H9 (cell line): ENCODE measurements around the gene XPR1. TPM values are rescaled to one million over a fixed set of nuclear protein-coding genes. Genes with fewer than 3 reads are reported as not detected.

Experiments
- DNase-seq: peaks from one replicate; pipeline ENCODE4 v3.0.0-alpha.2; 2017
- H2AFZ ChIP-seq: one replicate; pipeline ENCODE4 v1.6.1; 2013; ENCODE audit warnings: mild to moderate bottlenecking, low read length, control low read depth, moderate library complexity
- H2AK5ac ChIP-seq: 2 replicates; pipeline ENCODE4 v1.6.1; 2013; ENCODE audit warnings: low read length, control low read depth, mixed read lengths; ENCODE audit not compliant: insufficient read length
- H2BK120ac ChIP-seq: one replicate; pipeline ENCODE4 v1.6.1; 2013; ENCODE audit warnings: low read depth, mild to moderate bottlenecking, low read length, control low read depth, inconsistent platforms; ENCODE audit not compliant: poor library complexity, severe bottlenecking
- H2BK12ac ChIP-seq: 2 replicates; pipeline ENCODE4 v1.6.1; 2013; ENCODE audit warnings: low read length, control low read depth, mixed read lengths, low read depth; ENCODE audit not compliant: insufficient read length
- H2BK15ac ChIP-seq: 2 replicates; pipeline ENCODE4 v1.6.1; 2013; ENCODE audit warnings: low read depth, low read length, control low read depth
- H2BK20ac ChIP-seq: one replicate; pipeline ENCODE4 v1.6.1; 2013; ENCODE audit warnings: low read depth, mild to moderate bottlenecking, low read length, control low read depth, inconsistent platforms; ENCODE audit not compliant: poor library complexity, severe bottlenecking
- H2BK5ac ChIP-seq: 2 replicates; pipeline ENCODE4 v1.6.1; 2013; ENCODE audit warnings: low read length, control low read depth, mixed read lengths; ENCODE audit not compliant: insufficient read length
- H3K14ac ChIP-seq: 2 replicates; pipeline ENCODE4 v1.6.1; 2013; ENCODE audit warnings: low read length, control low read depth; ENCODE audit not compliant: insufficient read depth
- H3K18ac ChIP-seq: 2 replicates; pipeline ENCODE4 v1.6.1; 2013; ENCODE audit warnings: low read depth, mild to moderate bottlenecking, mixed read lengths, low read length, control low read depth; ENCODE audit not compliant: insufficient read length
- H3K23ac ChIP-seq: 2 replicates; pipeline ENCODE4 v1.6.1; 2013; ENCODE audit warnings: low read length, control low read depth, mixed read lengths, low read depth; ENCODE audit not compliant: insufficient read length
- H3K23me2 ChIP-seq: 2 replicates; pipeline ENCODE4 v1.6.1; 2013; ENCODE audit warnings: low read depth, mild to moderate bottlenecking, mixed read lengths, low read length, control low read depth; ENCODE audit not compliant: insufficient read length, poor library complexity, severe bottlenecking
- H3K27ac ChIP-seq: 2 replicates; pipeline ENCODE4 v1.5.1; 2013; ENCODE audit warnings: low read length, control low read depth, mixed read lengths, low read depth; ENCODE audit not compliant: insufficient read length
- H3K27me3 ChIP-seq: 2 replicates; pipeline ENCODE4 v1.6.1; 2013; ENCODE audit warnings: low read length, control low read depth, inconsistent platforms; ENCODE audit not compliant: insufficient read depth
- H3K4ac ChIP-seq: 2 replicates; pipeline ENCODE4 v1.6.1; 2013; ENCODE audit warnings: low read depth, mild to moderate bottlenecking, control low read depth, inconsistent platforms, low read length, moderate library complexity
- H3K4me1 ChIP-seq: 2 replicates; pipeline ENCODE4 v1.6.1; 2013; ENCODE audit warnings: low read length, control low read depth, inconsistent platforms; ENCODE audit not compliant: insufficient read depth
- H3K4me2 ChIP-seq: 2 replicates; pipeline ENCODE4 v1.6.1; 2013; ENCODE audit warnings: low read length, control low read depth, mixed read lengths; ENCODE audit not compliant: insufficient read length, insufficient read depth
- H3K56ac ChIP-seq: 2 replicates; pipeline ENCODE4 v1.6.1; 2013; ENCODE audit warnings: low read depth, mild to moderate bottlenecking, mixed read lengths, low read length, control low read depth; ENCODE audit not compliant: insufficient read length
- H3K79me1 ChIP-seq: 2 replicates; pipeline ENCODE4 v1.6.1; 2013; ENCODE audit warnings: low read depth, mild to moderate bottlenecking, moderate library complexity, low read length, control low read depth, inconsistent platforms; ENCODE audit not compliant: insufficient read depth, poor library complexity, severe bottlenecking
- H3K79me2 ChIP-seq: 2 replicates; pipeline ENCODE4 v1.6.1; 2013; ENCODE audit warnings: low read length, control low read depth, inconsistent platforms; ENCODE audit not compliant: insufficient read depth
- H3K9ac ChIP-seq: 2 replicates; pipeline ENCODE4 v1.6.1; 2013; ENCODE audit warnings: low read length, control low read depth, mixed read lengths; ENCODE audit not compliant: insufficient read length; ENCODE audit errors: extremely low read depth
- H3K9me3 ChIP-seq: one replicate; pipeline ENCODE4 v1.6.1; 2013; ENCODE audit warnings: low read depth, low read length, inconsistent platforms; ENCODE audit not compliant: control insufficient read depth
- H3T11ph ChIP-seq: one replicate; pipeline ENCODE4 v1.6.1; 2013; ENCODE audit warnings: mild to moderate bottlenecking, low read length, control low read depth, inconsistent platforms
- H4K20me1 ChIP-seq: one replicate; pipeline ENCODE4 v1.6.1; 2013; ENCODE audit not compliant: control insufficient read depth, insufficient read length, insufficient read depth
- H4K5ac ChIP-seq: 2 replicates; pipeline ENCODE4 v1.6.1; 2013; ENCODE audit warnings: low read depth, mild to moderate bottlenecking, mixed read lengths, low read length, control low read depth; ENCODE audit not compliant: insufficient read length
- H4K8ac ChIP-seq: replicated peaks from 2 replicates; pipeline ENCODE4 v1.6.1; 2013; ENCODE audit warnings: low read length, control low read depth, mixed read lengths, low read depth; ENCODE audit not compliant: insufficient read length
- H4K91ac ChIP-seq: 2 replicates; pipeline ENCODE4 v1.6.1; 2013; ENCODE audit warnings: low read depth, mild to moderate bottlenecking, moderate library complexity, mixed read lengths, low read length, control low read depth; ENCODE audit not compliant: insufficient read length
- H3K27ac Mint-ChIP-seq, 3 experiments: 2 replicates in 2 of 3; 3 replicates in 1 of 3; pipeline ENCODE4 v1.8.0; 2020 to 2021; ENCODE audit warnings: mixed read lengths in 3 of 3, mild to moderate bottlenecking in 1 of 3, moderate library complexity in 1 of 3
- H3K27me3 Mint-ChIP-seq: 2 replicates; pipeline ENCODE4 v1.8.0; 2021; ENCODE audit warnings: low read depth, mild to moderate bottlenecking, moderate library complexity, mixed read lengths
- H3K36me3 Mint-ChIP-seq, 3 experiments: 2 replicates in 2 of 3; 3 replicates in 1 of 3; pipeline ENCODE4 v1.8.0; 2020 to 2021; ENCODE audit warnings: low read depth in 3 of 3, mixed read lengths in 3 of 3; ENCODE audit not compliant: insufficient read depth in 1 of 3
- H3K4me1 Mint-ChIP-seq, 2 experiments: 2 replicates each; pipeline ENCODE4 v1.8.0; 2020; ENCODE audit warnings: mixed read lengths in 2 of 2
- H3K4me3 Mint-ChIP-seq, 2 experiments: 2 replicates in 1 of 2; 3 replicates in 1 of 2; pipeline ENCODE4 v1.8.0; 2020 to 2021; ENCODE audit warnings: mild to moderate bottlenecking in 2 of 2, mixed read lengths in 2 of 2, moderate library complexity in 1 of 2
- H3K9me3 Mint-ChIP-seq, 2 experiments: 2 replicates in 1 of 2; 3 replicates in 1 of 2; pipeline ENCODE4 v1.8.0; 2020; ENCODE audit warnings: mild to moderate bottlenecking in 2 of 2, mixed read lengths in 2 of 2, moderate library complexity in 1 of 2
- CTCF ChIP-seq: fragments of 200-600 bp; sonication (generic); conservative IDR thresholded peaks from 3 replicates; pipeline ENCODE4 v1.8.0; 2021; ENCODE audit warnings: antibody characterized with exemption, mild to moderate bottlenecking
- total RNA-seq: library from RNA; stranded (reverse); gene quantifications from 2 replicates; pipeline ENCODE4 v1.2.1, GENCODE V29; 2021

XPR1 gene
- total RNA-seq, 1 experiment from 2014 or later: 34.1 TPM

GRCh38 chr1:180672505-180672904 is 40.7 kb downstream of the XPR1 start:
- Histone ChIP-seq H3K23ac (no peak overlapping the region), H2BK15ac (no peak overlapping the region), H3K4me1 (no peaks in the 10 kb centered on the region), H3K56ac (no peak overlapping the region), H4K20me1 (no peaks in the 10 kb centered on the region), H3K4me2 (no peak overlapping the region), H3K79me2 (no peaks in the 10 kb centered on the region; the same call in 1 of the 2 replicates), H3K9me3 (no peaks in the 10 kb centered on the region), H3K18ac (no peak overlapping the region), H3K9ac (no peak overlapping the region), H3K79me1 (peaks cover 3% of the 10 kb centered on the region), H2BK20ac (no peak overlapping the region), H3K4ac (no peak overlapping the region), H3K14ac (no peak overlapping the region), H2BK5ac (no peak overlapping the region), H3K23me2 (no peaks in the 10 kb centered on the region), H2AK5ac (no peak overlapping the region), H4K8ac (no peak overlapping the region), H4K5ac (no peak overlapping the region), H4K91ac (no peak overlapping the region), H3K27ac (no peak overlapping the region), H3T11ph (no peak overlapping the region), H2AFZ (no peak overlapping the region), H2BK120ac (no peak overlapping the region), H2BK12ac (no peak overlapping the region), H3K27me3 (no peaks in the 10 kb centered on the region)
- no peaks in the 10 kb centered on the region for H3K27me3 Mint-ChIP-seq
- peaks cover 7 to 15% of the 10 kb centered on the region in 2 experiments for H3K9me3 Mint-ChIP-seq
- TF ChIP-seq CTCF: no peak
- peaks cover 19 to 23% of the 10 kb centered on the region in 2 experiments for H3K4me1 Mint-ChIP-seq
- peaks cover 1 to 15% (median 15%) of the 10 kb centered on the region in 3 experiments; a peak in 5 of 7 replicates for H3K36me3 Mint-ChIP-seq
- H3K27ac Mint-ChIP-seq: no peak overlapping the region
- no peak overlapping the region for H3K4me3 Mint-ChIP-seq
- no peak for DNase-seq
